HepG2 (cell line): ENCODE measurements around the gene FAM193A. TPM values are rescaled to one million over a fixed set of nuclear protein-coding genes. Genes with fewer than 3 reads are reported as not detected.

Source experiments
- CAMTA2 ChIP-seq: sonication (generic); formaldehyde crosslinking; IDR thresholded peaks from 2 replicates; pipeline ENCODE4 v1.4.0; 2020; ENCODE audit warnings: mild to moderate bottlenecking, missing genetic modification reagents, borderline replicate concordance
- FOXM1 ChIP-seq: sonication (generic); formaldehyde crosslinking; IDR thresholded peaks from 2 replicates; pipeline ENCODE4 v1.5.0; 2020; ENCODE audit warnings: missing genetic modification reagents
- KDM4B ChIP-seq: sonication (generic); formaldehyde crosslinking; IDR thresholded peaks from 2 replicates; pipeline ENCODE4 v1.4.0; 2020; ENCODE audit warnings: missing genetic modification reagents
- MAZ ChIP-seq, 2 experiments: sonication (generic) in 1 of 2; formaldehyde crosslinking in 1 of 2; IDR thresholded peaks; 2 replicates each; pipeline versions ENCODE4 v1.5.0 to v1.6.1; 2012 to 2020; ENCODE audit warnings: low read depth in 2 of 2, mild to moderate bottlenecking in 2 of 2, borderline replicate concordance in 1 of 2, improper control_type of control experiment in 1 of 2, low read length in 1 of 2, missing genetic modification reagents in 1 of 2, moderate library complexity in 1 of 2
- NR2F6 ChIP-seq, 2 experiments: IDR thresholded peaks; 2 replicates each; pipeline ENCODE4 v1.6.1; 2016; ENCODE audit warnings: antibody characterized with exemption in 1 of 2, mild to moderate bottlenecking in 1 of 2
- PHF20 ChIP-seq: sonication (generic); formaldehyde crosslinking; IDR thresholded peaks from 2 replicates; pipeline ENCODE4 v1.5.0; 2020; ENCODE audit warnings: mild to moderate bottlenecking, missing genetic modification reagents
- SMARCE1 ChIP-seq: fragments of 450-650 bp; IDR thresholded peaks from 2 replicates; pipeline ENCODE4 v1.6.1; 2017; ENCODE audit warnings: borderline replicate concordance
- XRCC5 ChIP-seq: fragments of 200-400 bp; formaldehyde crosslinking; optimal IDR thresholded peaks from 2 replicates; pipeline ENCODE3; 2017; ENCODE audit warnings: mild to moderate bottlenecking, low read length
- ZBTB3 ChIP-seq: sonication (generic); formaldehyde crosslinking; IDR thresholded peaks from 2 replicates; pipeline ENCODE4 v1.4.0; 2020; ENCODE audit warnings: low read depth, mild to moderate bottlenecking, moderate library complexity, missing genetic modification reagents, borderline replicate concordance
- ZNF12 ChIP-seq: sonication (generic); formaldehyde crosslinking; IDR thresholded peaks from 2 replicates; pipeline ENCODE4 v1.5.0; 2020; ENCODE audit warnings: missing genetic modification reagents
- ZNF777 ChIP-seq: sonication (generic); formaldehyde crosslinking; IDR thresholded peaks from 2 replicates; pipeline ENCODE4 v1.4.0; 2020; ENCODE audit warnings: missing genetic modification reagents
- ZSCAN9 ChIP-seq: IDR thresholded peaks from 2 replicates; pipeline ENCODE4 v1.6.1; 2016; ENCODE audit warnings: borderline replicate concordance
- polyA plus RNA-seq, 8 experiments: library from polyadenylated mRNA; depleted of rRNA in 3 of 8; stranded (reverse) in 7 of 8; unstranded in 1 of 8; fragments of >200 nt; fragmentation: Illumina TruSeq in 4 of 8; extraction: Trizol in 4 of 8; gene quantifications; 2 replicates each; pipeline versions ENCODE4 v1.2.1 to v1.2.3, GENCODE V29; 2011 to 2016; ENCODE audit warnings: low read depth in 4 of 8, missing spikeins in 1 of 8, mixed read lengths in 1 of 8; ENCODE audit not compliant: insufficient read depth in 1 of 8
- total RNA-seq, 5 experiments: library from RNA; depleted of rRNA; stranded (reverse); fragments of >200 nt; fragmentation: Illumina TruSeq; extraction: Trizol; gene quantifications; 2 replicates each; pipeline ENCODE4 v1.2.3, GENCODE V29; 2016; ENCODE audit warnings: low read depth in 1 of 5
- TF ChIP-seq, protein P1 (sequence below): sonication (generic); formaldehyde crosslinking; IDR thresholded peaks from 2 replicates; pipeline ENCODE4 v1.5.0; 2020; ENCODE audit warnings: mild to moderate bottlenecking, missing genetic modification reagents, borderline replicate concordance
- TF ChIP-seq, protein P2 (sequence below): sonication (generic); formaldehyde crosslinking; IDR thresholded peaks from 2 replicates; pipeline ENCODE4 v1.5.0; 2020; ENCODE audit warnings: missing genetic modification reagents
- TF ChIP-seq, protein P3 (sequence below): sonication (generic); formaldehyde crosslinking; IDR thresholded peaks from 2 replicates; pipeline ENCODE4 v1.9.0; 2021; ENCODE audit warnings: missing genetic modification reagents, borderline replicate concordance

Gene FAM193A
- total and polyA plus RNA-seq, 2 of the 13 experiments (the other 11 are each of a cell fraction or from before 2014, with no cell fraction given): 5.7 to 8.7 TPM

- TF ChIP-seq, protein P1, sequence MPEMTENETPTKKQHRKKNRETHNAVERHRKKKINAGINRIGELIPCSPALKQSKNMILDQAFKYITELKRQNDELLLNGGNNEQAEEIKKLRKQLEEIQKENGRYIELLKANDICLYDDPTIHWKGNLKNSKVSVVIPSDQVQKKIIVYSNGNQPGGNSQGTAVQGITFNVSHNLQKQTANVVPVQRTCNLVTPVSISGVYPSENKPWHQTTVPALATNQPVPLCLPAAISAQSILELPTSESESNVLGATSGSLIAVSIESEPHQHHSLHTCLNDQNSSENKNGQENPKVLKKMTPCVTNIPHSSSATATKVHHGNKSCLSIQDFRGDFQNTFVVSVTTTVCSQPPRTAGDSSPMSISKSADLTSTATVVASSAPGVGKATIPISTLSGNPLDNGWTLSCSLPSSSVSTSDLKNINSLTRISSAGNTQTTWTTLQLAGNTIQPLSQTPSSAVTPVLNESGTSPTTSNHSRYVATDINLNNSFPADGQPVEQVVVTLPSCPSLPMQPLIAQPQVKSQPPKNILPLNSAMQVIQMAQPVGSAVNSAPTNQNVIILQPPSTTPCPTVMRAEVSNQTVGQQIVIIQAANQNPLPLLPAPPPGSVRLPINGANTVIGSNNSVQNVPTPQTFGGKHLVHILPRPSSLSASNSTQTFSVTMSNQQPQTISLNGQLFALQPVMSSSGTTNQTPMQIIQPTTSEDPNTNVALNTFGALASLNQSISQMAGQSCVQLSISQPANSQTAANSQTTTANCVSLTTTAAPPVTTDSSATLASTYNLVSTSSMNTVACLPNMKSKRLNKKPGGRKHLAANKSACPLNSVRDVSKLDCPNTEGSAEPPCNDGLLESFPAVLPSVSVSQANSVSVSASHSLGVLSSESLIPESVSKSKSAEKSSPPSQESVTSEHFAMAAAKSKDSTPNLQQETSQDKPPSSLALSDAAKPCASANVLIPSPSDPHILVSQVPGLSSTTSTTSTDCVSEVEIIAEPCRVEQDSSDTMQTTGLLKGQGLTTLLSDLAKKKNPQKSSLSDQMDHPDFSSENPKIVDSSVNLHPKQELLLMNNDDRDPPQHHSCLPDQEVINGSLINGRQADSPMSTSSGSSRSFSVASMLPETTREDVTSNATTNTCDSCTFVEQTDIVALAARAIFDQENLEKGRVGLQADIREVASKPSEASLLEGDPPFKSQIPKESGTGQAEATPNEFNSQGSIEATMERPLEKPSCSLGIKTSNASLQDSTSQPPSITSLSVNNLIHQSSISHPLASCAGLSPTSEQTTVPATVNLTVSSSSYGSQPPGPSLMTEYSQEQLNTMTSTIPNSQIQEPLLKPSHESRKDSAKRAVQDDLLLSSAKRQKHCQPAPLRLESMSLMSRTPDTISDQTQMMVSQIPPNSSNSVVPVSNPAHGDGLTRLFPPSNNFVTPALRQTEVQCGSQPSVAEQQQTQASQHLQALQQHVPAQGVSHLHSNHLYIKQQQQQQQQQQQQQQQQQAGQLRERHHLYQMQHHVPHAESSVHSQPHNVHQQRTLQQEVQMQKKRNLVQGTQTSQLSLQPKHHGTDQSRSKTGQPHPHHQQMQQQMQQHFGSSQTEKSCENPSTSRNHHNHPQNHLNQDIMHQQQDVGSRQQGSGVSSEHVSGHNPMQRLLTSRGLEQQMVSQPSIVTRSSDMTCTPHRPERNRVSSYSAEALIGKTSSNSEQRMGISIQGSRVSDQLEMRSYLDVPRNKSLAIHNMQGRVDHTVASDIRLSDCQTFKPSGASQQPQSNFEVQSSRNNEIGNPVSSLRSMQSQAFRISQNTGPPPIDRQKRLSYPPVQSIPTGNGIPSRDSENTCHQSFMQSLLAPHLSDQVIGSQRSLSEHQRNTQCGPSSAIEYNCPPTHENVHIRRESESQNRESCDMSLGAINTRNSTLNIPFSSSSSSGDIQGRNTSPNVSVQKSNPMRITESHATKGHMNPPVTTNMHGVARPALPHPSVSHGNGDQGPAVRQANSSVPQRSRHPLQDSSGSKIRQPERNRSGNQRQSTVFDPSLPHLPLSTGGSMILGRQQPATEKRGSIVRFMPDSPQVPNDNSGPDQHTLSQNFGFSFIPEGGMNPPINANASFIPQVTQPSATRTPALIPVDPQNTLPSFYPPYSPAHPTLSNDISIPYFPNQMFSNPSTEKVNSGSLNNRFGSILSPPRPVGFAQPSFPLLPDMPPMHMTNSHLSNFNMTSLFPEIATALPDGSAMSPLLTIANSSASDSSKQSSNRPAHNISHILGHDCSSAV (CRISPR knock-in tag): no peak
- TF ChIP-seq, protein P2, sequence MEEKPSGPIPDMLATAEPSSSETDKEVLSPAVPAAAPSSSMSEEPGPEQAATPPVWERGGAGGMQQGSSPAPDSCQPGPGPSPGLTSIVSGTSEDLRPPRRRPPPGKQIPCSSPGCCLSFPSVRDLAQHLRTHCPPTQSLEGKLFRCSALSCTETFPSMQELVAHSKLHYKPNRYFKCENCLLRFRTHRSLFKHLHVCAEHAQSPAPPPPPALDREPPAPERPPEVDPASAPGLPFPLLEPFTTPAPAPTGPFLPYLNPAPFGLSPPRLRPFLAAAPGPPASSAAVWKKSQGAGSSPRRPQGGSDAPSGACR (CRISPR knock-in tag): no peak
- TF ChIP-seq ZNF777 (CRISPR knock-in tag) (peak; percentile 93), PHF20 (CRISPR knock-in tag) (peak; percentile 66), ZBTB3 (CRISPR knock-in tag) (no peak), XRCC5 (peak; percentile 23), SMARCE1 (no peak), FOXM1 (no peak), CAMTA2 (CRISPR knock-in tag) (peak; percentile 35; the same call in 1 of the 2 replicates), NR2F6 (IDR thresholded peaks at IDR 0.05) (no peak), NR2F6 (CRISPR knock-in tag; IDR thresholded peaks at IDR 0.05) (no peak), ZSCAN9 (CRISPR knock-in tag) (peak; percentile 48; the same call in 1 of the 2 replicates), ZNF12 (no peak), MAZ (IDR thresholded peaks at IDR 0.05; ENCODE audit: borderline replicate concordance, low read depth, low read length) (no peak), MAZ (CRISPR knock-in tag; IDR thresholded peaks at IDR 0.05; ENCODE audit: low read depth) (peak; percentile 83; the same call in 1 of the 2 replicates), KDM4B (CRISPR knock-in tag) (no peak)
- TF ChIP-seq, protein P3, sequence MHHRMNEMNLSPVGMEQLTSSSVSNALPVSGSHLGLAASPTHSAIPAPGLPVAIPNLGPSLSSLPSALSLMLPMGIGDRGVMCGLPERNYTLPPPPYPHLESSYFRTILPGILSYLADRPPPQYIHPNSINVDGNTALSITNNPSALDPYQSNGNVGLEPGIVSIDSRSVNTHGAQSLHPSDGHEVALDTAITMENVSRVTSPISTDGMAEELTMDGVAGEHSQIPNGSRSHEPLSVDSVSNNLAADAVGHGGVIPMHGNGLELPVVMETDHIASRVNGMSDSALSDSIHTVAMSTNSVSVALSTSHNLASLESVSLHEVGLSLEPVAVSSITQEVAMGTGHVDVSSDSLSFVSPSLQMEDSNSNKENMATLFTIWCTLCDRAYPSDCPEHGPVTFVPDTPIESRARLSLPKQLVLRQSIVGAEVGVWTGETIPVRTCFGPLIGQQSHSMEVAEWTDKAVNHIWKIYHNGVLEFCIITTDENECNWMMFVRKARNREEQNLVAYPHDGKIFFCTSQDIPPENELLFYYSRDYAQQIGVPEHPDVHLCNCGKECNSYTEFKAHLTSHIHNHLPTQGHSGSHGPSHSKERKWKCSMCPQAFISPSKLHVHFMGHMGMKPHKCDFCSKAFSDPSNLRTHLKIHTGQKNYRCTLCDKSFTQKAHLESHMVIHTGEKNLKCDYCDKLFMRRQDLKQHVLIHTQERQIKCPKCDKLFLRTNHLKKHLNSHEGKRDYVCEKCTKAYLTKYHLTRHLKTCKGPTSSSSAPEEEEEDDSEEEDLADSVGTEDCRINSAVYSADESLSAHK (CRISPR knock-in tag): 0 out of 2 replicates have a peak, but pooled peaks have one; percentile 27
Observed at GRCh38 chr4:2755821-2756690, 219.6 kb downstream of the FAM193A start, which contains the start of gene TNIP2 (continued).
